ENCODE data around the gene SLC5A1.

DNA sequence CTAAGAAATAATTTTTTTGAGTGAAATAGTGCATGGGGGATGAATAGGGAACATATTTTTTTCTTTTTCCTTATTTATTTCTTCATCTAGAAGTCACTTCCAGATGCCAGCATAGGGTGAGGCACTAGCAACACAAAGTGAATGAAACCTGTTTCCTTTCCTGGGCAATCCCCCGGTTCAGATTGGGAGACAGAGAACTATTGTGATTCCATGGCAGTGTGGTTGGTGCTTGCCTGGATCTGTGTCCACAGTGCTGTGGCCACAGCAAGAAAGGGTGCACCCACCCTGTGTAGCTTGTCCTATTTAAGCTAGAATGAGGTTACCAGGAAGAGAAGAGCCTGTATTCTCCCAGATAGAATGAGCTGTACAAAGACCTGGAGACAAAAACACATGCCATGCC is 57.6 kb downstream of the SLC5A1 start:
- TF ChIP-seq CTCF (conservative IDR thresholded peaks at IDR 0.05; ENCODE audit: low read depth in 2 of 2), result no peak
- no peak for TF ChIP-seq EZH2phosphoT487 (IDR thresholded peaks at IDR 0.05; ENCODE audit: unreplicated experiment)
- TF ChIP-seq ETS1 (IDR thresholded peaks at IDR 0.05), result no peak

Data from GM23338 (cell line).